ENCODE data around the gene MACROD2. TPM values are rescaled to one million over a fixed set of nuclear protein-coding genes. Genes with fewer than 3 reads are reported as not detected.

Gene MACROD2
- total RNA-seq, 5 donors from 2014 or later (not counting 1 experiment from before 2014, with no cell fraction given) = 0.23 to 1.3 (median 0.51) TPM; not detected in 2

DNA sequence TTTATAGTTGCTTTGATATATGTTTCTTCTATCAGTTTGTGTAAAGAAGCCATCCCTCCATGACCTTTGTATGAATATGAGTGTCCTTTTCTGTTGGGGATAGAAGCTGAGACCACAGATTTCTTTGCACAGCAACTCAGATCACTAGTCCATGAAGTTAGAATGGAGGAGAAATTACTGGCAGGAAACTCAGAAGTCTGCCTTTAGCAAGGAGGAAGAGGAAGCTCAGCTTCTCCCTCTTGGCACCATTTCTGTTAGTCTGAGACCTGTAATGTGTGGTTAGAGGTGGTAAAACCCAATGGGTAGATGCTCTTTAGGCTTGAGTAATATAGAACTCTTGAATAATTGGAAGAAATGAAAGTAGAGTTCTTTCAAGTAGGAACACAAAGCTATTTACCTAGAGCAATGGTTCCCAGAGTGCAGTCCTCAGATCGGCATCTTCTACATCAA, 1337.4 kb downstream of the MACROD2 start:
- CTCF ChIA-PET = no interaction called here
- H3K27me3 ChIP-seq (replicated peaks in 1 of 2; ENCODE audit: control insufficient read depth in 2 of 2, extremely low read depth in 1 of 2, insufficient read depth in 2 of 2, low read length in 1 of 2) = peaks cover 0 to 2% of the 10 kb centered on the region in 2 experiments
- no peak overlapping the region for H3K4me3 Mint-ChIP-seq
- H3K4me3 ChIP-seq (ENCODE audit: control insufficient read depth in 1 of 2, extremely low read depth in 1 of 2, low read length in 1 of 2) = no peak overlapping the region
- H3K27me3 Mint-ChIP-seq = no peaks in the 10 kb centered on the region
- H3K4me1 Mint-ChIP-seq = no peaks in the 10 kb centered on the region
- no peaks in the 10 kb centered on the region for H3K36me3 Mint-ChIP-seq
- ATAC-seq (replicated peaks in 1 of 4) = no peak
- POLR2A ChIA-PET = no interaction called here
- H3K36me3 ChIP-seq (ENCODE audit: control insufficient read depth in 2 of 2, extremely low read depth in 1 of 2, insufficient read depth in 1 of 2, low read length in 1 of 2) = no peaks in the 10 kb centered on the region
- H3K4me1 ChIP-seq (ENCODE audit: control insufficient read depth in 1 of 2, extremely low read depth in 1 of 2, insufficient read depth in 2 of 2, low read length in 2 of 2) = no peaks in the 10 kb centered on the region
- H3K27ac Mint-ChIP-seq = no peak overlapping the region
- peaks cover 3 to 27% (median 10%) of the 10 kb centered on the region in 3 donors for H3K9me3 Mint-ChIP-seq
- H3K9me3 ChIP-seq = no peaks in the 10 kb centered on the region
- no peak overlapping the region for H3K27ac ChIP-seq (ENCODE audit: low read length)
- no peak for DNase-seq
- no CpG with 5 or more reads among the region's 1 CpG for WGBS (ENCODE audit: insufficient coverage)

DNA sequence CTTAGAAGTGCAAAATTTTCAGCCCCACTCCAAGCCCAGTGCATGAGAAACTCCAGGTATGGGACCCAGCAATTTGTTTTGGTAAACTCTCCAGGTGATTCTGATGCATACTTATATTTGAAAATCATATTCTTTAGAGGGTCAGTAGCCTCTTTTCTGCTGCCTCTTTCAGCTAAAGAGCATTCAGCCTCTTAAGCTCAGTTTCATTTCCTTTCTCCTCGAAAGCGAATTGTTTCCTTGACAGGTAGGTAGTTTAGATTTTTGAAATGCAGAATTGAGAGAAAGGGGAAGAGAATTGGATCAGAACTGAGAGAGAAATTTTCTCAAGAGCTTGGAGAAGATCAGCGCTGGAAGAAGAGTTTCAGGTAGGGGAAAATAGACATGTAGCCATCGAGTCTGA, 1337.9 kb downstream of the MACROD2 start:
- DNase-seq (no peak), ATAC-seq (replicated peaks in 1 of 4) (no peak)
- Histone ChIP-seq H3K4me1 (ENCODE audit: control insufficient read depth in 1 of 2, extremely low read depth in 1 of 2, insufficient read depth in 2 of 2, low read length in 2 of 2) (no peaks in the 10 kb centered on the region), H3K27ac (ENCODE audit: low read length) (no peak overlapping the region), H3K27me3 (replicated peaks in 1 of 2; ENCODE audit: control insufficient read depth in 2 of 2, extremely low read depth in 1 of 2, insufficient read depth in 2 of 2, low read length in 1 of 2) (peaks cover 0 to 2% of the 10 kb centered on the region in 2 experiments), H3K4me3 (ENCODE audit: control insufficient read depth in 1 of 2, extremely low read depth in 1 of 2, low read length in 1 of 2) (no peak overlapping the region), H3K36me3 (ENCODE audit: control insufficient read depth in 2 of 2, extremely low read depth in 1 of 2, insufficient read depth in 1 of 2, low read length in 1 of 2) (no peaks in the 10 kb centered on the region), H3K9me3 (no peaks in the 10 kb centered on the region)
- H3K27me3 Mint-ChIP-seq = no peaks in the 10 kb centered on the region
- H3K36me3 Mint-ChIP-seq = no peaks in the 10 kb centered on the region
- no peaks in the 10 kb centered on the region for H3K4me1 Mint-ChIP-seq
- H3K9me3 Mint-ChIP-seq = peaks cover 3 to 27% (median 10%) of the 10 kb centered on the region in 3 donors
- ChIA-PET CTCF (interaction anchor here in 1 of 2 donors (0.6 kb wide), 1 partner anchor 1594 kb away, joined by 3 read pairs; no protein-coding TSS in a partner anchor), POLR2A (no interaction called here)
- no peak overlapping the region for H3K4me3 Mint-ChIP-seq
- 92% methylated on average over 2 of the region's 4 CpGs for WGBS (ENCODE audit: insufficient coverage)
- no peak overlapping the region for H3K27ac Mint-ChIP-seq

DNA sequence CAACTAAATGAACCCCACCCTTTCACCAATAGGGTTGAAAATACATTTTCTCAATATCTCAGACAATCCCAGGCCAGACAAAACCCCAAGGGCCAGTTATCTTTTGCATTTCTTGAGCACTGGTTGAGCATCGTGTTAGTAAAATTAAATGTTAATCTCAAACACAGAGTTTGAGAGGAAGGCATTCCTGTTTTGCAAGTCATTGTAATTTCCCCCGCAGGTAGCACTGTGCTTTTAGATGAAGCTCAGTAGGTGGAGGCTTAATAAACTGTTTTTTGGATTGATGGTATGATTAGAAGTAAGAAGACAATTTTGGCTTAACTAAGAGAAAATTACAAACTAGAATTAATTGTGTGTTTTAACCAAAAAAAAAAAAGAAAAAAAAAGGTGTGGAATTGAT, 1340.7 kb downstream of the MACROD2 start:
- ChIA-PET POLR2A (no interaction called here), CTCF (no interaction called here)
- Mint-ChIP-seq H3K36me3 (no peaks in the 10 kb centered on the region), H3K9me3 (peaks cover 3 to 19% (median 10%) of the 10 kb centered on the region in 3 donors), H3K27ac (no peak overlapping the region), H3K27me3 (no peaks in the 10 kb centered on the region), H3K4me3 (no peak overlapping the region), H3K4me1 (no peaks in the 10 kb centered on the region)
- DNase-seq (no peak), ATAC-seq (replicated peaks in 1 of 4) (no peak)
- WGBS (ENCODE audit: insufficient coverage) = 67% methylated on average over 1 of the region's 2 CpGs
- Histone ChIP-seq H3K36me3 (ENCODE audit: control insufficient read depth in 2 of 2, extremely low read depth in 1 of 2, insufficient read depth in 1 of 2, low read length in 1 of 2) (no peaks in the 10 kb centered on the region), H3K4me3 (ENCODE audit: control insufficient read depth in 1 of 2, extremely low read depth in 1 of 2, low read length in 1 of 2) (no peak overlapping the region), H3K27ac (ENCODE audit: low read length) (no peak overlapping the region), H3K9me3 (no peaks in the 10 kb centered on the region), H3K4me1 (ENCODE audit: control insufficient read depth in 1 of 2, extremely low read depth in 1 of 2, insufficient read depth in 2 of 2, low read length in 2 of 2) (no peaks in the 10 kb centered on the region), H3K27me3 (replicated peaks in 1 of 2; ENCODE audit: control insufficient read depth in 2 of 2, extremely low read depth in 1 of 2, insufficient read depth in 2 of 2, low read length in 1 of 2) (peaks cover 0 to 2% of the 10 kb centered on the region in 2 experiments)

DNA sequence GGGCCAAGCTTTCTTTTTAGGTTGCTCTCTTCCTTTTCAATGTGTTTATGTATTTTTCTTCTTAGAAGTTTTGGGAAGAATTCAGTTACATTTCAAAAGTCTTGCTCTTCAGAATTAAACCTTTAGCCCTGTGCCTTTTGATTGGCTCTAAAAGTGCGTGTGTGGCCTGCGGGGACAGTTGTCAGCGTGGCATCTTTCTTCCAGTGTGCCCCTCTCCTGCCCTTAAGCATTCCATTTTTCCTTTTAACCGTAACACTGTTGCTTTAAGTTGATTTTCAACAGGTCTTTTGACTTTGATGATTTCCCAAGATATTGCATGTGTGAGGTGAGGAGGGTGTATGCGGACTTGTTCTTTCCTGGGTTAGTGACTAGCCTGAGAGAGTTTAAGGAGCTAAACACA, 1341.2 kb downstream of the MACROD2 start:
- 80% methylated on average over 1 of the region's 5 CpGs for WGBS (ENCODE audit: insufficient coverage)

DNA sequence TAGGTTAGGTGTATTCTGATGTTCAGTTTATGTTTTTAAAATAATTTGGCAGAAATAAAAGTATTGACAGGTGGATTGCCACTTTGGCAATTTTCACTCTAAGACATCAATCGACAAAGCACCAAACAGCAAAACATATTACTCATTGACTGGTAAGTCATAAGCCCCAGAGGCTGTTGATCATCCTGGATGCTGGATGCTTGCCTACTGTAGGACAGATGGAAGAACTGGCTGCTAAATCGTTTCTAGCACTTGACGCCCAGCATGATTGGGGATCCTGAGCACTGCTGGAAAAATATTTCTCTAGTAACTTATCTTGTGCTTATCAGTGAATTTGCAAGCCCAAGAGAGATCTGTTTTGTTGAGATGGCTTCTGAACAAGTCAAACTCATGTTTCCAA, 1343.9 kb downstream of the MACROD2 start:
- Mint-ChIP-seq H3K36me3 (no peaks in the 10 kb centered on the region), H3K27me3 (no peaks in the 10 kb centered on the region), H3K4me3 (no peak overlapping the region), H3K4me1 (no peaks in the 10 kb centered on the region), H3K9me3 (peaks cover 6 to 15% (median 8%) of the 10 kb centered on the region in 3 donors), H3K27ac (no peak overlapping the region)
- CTCF ChIA-PET = no interaction called here
- H3K4me1 ChIP-seq (ENCODE audit: control insufficient read depth in 1 of 2, extremely low read depth in 1 of 2, insufficient read depth in 2 of 2, low read length in 2 of 2) = no peaks in the 10 kb centered on the region
- no peak overlapping the region for H3K27ac ChIP-seq (ENCODE audit: low read length)
- no peaks in the 10 kb centered on the region for H3K27me3 ChIP-seq (replicated peaks in 1 of 2; ENCODE audit: control insufficient read depth in 2 of 2, extremely low read depth in 1 of 2, insufficient read depth in 2 of 2, low read length in 1 of 2)
- no peak overlapping the region for H3K4me3 ChIP-seq (ENCODE audit: control insufficient read depth in 1 of 2, extremely low read depth in 1 of 2, low read length in 1 of 2)
- no peaks in the 10 kb centered on the region for H3K36me3 ChIP-seq (ENCODE audit: control insufficient read depth in 2 of 2, extremely low read depth in 1 of 2, insufficient read depth in 1 of 2, low read length in 1 of 2)
- ATAC-seq (replicated peaks in 1 of 4) (no peak), DNase-seq (no peak)
- no peaks in the 10 kb centered on the region for H3K9me3 ChIP-seq
- POLR2A ChIA-PET = no interaction called here
- 70% methylated on average over 2 of the region's 3 CpGs for WGBS (ENCODE audit: insufficient coverage)

More for the DNA sequence above, 1341.2 kb downstream of the MACROD2 start:
- Mint-ChIP-seq H3K4me3 (no peak overlapping the region), H3K9me3 (peaks cover 3 to 19% (median 10%) of the 10 kb centered on the region in 3 donors), H3K27me3 (no peaks in the 10 kb centered on the region), H3K36me3 (no peaks in the 10 kb centered on the region), H3K4me1 (no peaks in the 10 kb centered on the region), H3K27ac (no peak overlapping the region)
- H3K4me1 ChIP-seq (ENCODE audit: control insufficient read depth in 1 of 2, extremely low read depth in 1 of 2, insufficient read depth in 2 of 2, low read length in 2 of 2) = no peaks in the 10 kb centered on the region
- H3K27ac ChIP-seq (ENCODE audit: low read length) = no peak overlapping the region
- POLR2A ChIA-PET = no interaction called here
- no peaks in the 10 kb centered on the region for H3K36me3 ChIP-seq (ENCODE audit: control insufficient read depth in 2 of 2, extremely low read depth in 1 of 2, insufficient read depth in 1 of 2, low read length in 1 of 2)
- H3K9me3 ChIP-seq = no peaks in the 10 kb centered on the region
- ATAC-seq (replicated peaks in 1 of 4) (no peak), DNase-seq (no peak)
- H3K27me3 ChIP-seq (replicated peaks in 1 of 2; ENCODE audit: control insufficient read depth in 2 of 2, extremely low read depth in 1 of 2, insufficient read depth in 2 of 2, low read length in 1 of 2) = peaks cover 0 to 2% of the 10 kb centered on the region in 2 experiments
- H3K4me3 ChIP-seq (ENCODE audit: control insufficient read depth in 1 of 2, extremely low read depth in 1 of 2, low read length in 1 of 2) = no peak overlapping the region
- CTCF ChIA-PET = no interaction called here

DNA sequence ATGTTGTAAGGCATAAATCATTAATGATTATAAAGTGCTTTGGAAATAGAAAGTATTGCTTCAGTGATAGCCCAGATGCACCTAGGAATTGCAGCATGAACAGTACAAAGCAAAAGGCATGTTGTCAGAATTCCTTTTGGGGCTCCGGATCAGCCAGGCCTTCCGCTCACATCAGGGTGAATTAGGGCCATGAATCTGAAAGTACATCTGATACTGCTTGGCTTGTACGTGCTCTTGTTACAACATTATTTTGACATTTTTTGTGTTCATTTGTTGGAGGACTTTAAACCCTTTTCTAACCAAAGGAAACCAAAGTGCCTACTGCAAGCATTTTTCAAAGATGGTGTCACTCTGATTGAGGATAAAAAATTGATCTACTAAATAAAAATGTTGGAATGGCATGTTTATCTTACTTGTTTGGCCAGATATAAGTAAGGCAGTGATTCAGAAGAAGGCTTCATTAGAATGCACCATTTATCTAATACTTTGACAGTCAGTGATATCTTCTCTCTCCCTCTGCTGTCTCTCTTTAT, 1347.7 kb downstream of the MACROD2 start:
- H3K27ac ChIP-seq (ENCODE audit: low read length) = no peak overlapping the region
- CTCF ChIA-PET = no interaction called here

DNA sequence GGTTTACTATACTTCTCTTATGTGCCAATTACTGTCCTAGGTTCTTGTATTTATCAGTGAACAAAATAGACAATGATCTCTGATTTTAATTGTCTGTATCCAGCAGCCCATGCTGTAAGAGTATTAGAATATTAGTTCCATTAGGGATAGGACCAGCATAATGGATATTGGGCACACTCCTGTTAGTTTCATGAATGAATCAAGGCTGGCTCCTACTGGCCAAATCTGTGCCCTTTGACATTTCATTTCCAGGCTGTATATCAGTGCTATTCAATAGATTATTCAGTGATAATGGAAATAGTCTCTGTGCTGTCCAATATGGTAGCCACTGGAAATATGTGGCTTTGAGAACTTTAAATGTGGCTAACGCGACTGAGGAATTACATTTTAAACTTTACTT, 1350.0 kb downstream of the MACROD2 start:
- Mint-ChIP-seq H3K36me3 (no peaks in the 10 kb centered on the region), H3K27me3 (no peaks in the 10 kb centered on the region), H3K4me3 (no peak overlapping the region), H3K27ac (no peak overlapping the region), H3K9me3 (peaks cover 5 to 13% (median 6%) of the 10 kb centered on the region in 3 donors), H3K4me1 (no peaks in the 10 kb centered on the region)
- WGBS (ENCODE audit: insufficient coverage) = no CpG with 5 or more reads among the region's 2 CpGs
- no peaks in the 10 kb centered on the region for H3K36me3 ChIP-seq (ENCODE audit: control insufficient read depth in 2 of 2, extremely low read depth in 1 of 2, insufficient read depth in 1 of 2, low read length in 1 of 2)
- no peak overlapping the region for H3K4me3 ChIP-seq (ENCODE audit: control insufficient read depth in 1 of 2, extremely low read depth in 1 of 2, low read length in 1 of 2)
- H3K9me3 ChIP-seq = no peaks in the 10 kb centered on the region
- no peaks in the 10 kb centered on the region for H3K4me1 ChIP-seq (ENCODE audit: control insufficient read depth in 1 of 2, extremely low read depth in 1 of 2, insufficient read depth in 2 of 2, low read length in 2 of 2)
- ChIA-PET CTCF (no interaction called here), POLR2A (no interaction called here)
- no peak for DNase-seq
- no peak for ATAC-seq (replicated peaks in 1 of 4)
- H3K27me3 ChIP-seq (replicated peaks in 1 of 2; ENCODE audit: control insufficient read depth in 2 of 2, extremely low read depth in 1 of 2, insufficient read depth in 2 of 2, low read length in 1 of 2) = no peaks in the 10 kb centered on the region
- H3K27ac ChIP-seq (ENCODE audit: low read length) = no peak overlapping the region

More for the DNA sequence above, 1347.7 kb downstream of the MACROD2 start:
- Mint-ChIP-seq H3K9me3 (peaks cover 3 to 13% (median 6%) of the 10 kb centered on the region in 3 donors), H3K4me1 (no peaks in the 10 kb centered on the region), H3K36me3 (no peaks in the 10 kb centered on the region), H3K27me3 (no peaks in the 10 kb centered on the region), H3K4me3 (no peak overlapping the region), H3K27ac (no peak overlapping the region)
- POLR2A ChIA-PET = no interaction called here
- H3K4me3 ChIP-seq (ENCODE audit: control insufficient read depth in 1 of 2, extremely low read depth in 1 of 2, low read length in 1 of 2) = no peak overlapping the region
- H3K4me1 ChIP-seq (ENCODE audit: control insufficient read depth in 1 of 2, extremely low read depth in 1 of 2, insufficient read depth in 2 of 2, low read length in 2 of 2) = no peaks in the 10 kb centered on the region
- ATAC-seq (replicated peaks in 1 of 4) = no peak
- H3K9me3 ChIP-seq = no peaks in the 10 kb centered on the region
- no peak for DNase-seq
- 100% methylated on average over 2 of the region's 3 CpGs for WGBS (ENCODE audit: insufficient coverage)
- no peaks in the 10 kb centered on the region for H3K36me3 ChIP-seq (ENCODE audit: control insufficient read depth in 2 of 2, extremely low read depth in 1 of 2, insufficient read depth in 1 of 2, low read length in 1 of 2)
- no peaks in the 10 kb centered on the region for H3K27me3 ChIP-seq (replicated peaks in 1 of 2; ENCODE audit: control insufficient read depth in 2 of 2, extremely low read depth in 1 of 2, insufficient read depth in 2 of 2, low read length in 1 of 2)

Data from T-cell (primary cell).